ENCODE data around the gene RBM33. TPM values are rescaled to one million over a fixed set of nuclear protein-coding genes. Genes with fewer than 3 reads are reported as not detected.

RBM33 gene
- polyA plus RNA-seq, 3 donors = 15.0 to 27.7 (median 22.2) TPM

GRCh38 chr7:155684543-155684942, 40.1 kb downstream of the RBM33 start:
- Mint-ChIP-seq H3K27me3 (ENCODE audit: low read depth in 3 of 3) (no peaks in the 10 kb centered on the region), H3K4me3 (no peak overlapping the region), H3K9me3 (peaks cover 2 to 11% (median 5%) of the 10 kb centered on the region in 7 donors), H3K4me1 (peaks cover under 1% of the 10 kb centered on the region), H3K27ac (no peak overlapping the region), H3K36me3 (peaks cover 71 to 86% of the 10 kb centered on the region in 2 donors)
- intact Hi-C loops (cut with micrococcal nuclease) = no loop called here
- Histone ChIP-seq H3K9me3 (replicated peaks in 1 of 2; ENCODE audit: control insufficient read depth in 1 of 2, insufficient read depth in 1 of 2, low read length in 2 of 2) (no peaks in the 10 kb centered on the region), H3K4me2 (replicated peaks; ENCODE audit: extremely low read depth, low read length, poor library complexity, severe bottlenecking) (no peak overlapping the region), H3K36me3 (replicated peaks in 1 of 2; ENCODE audit: control insufficient read depth in 1 of 2, insufficient read depth in 2 of 2, low read length in 2 of 2) (peaks cover 53 to 67% of the 10 kb centered on the region in 2 donors), H4K20me1 (ENCODE audit: insufficient read depth, low read length) (peaks cover 71% of the 10 kb centered on the region), H3K4me3 (replicated peaks in 1 of 3; ENCODE audit: low read depth in 2 of 3, low read length in 3 of 3) (no peak overlapping the region), H3K27me3 (ENCODE audit: control insufficient read depth in 2 of 2, insufficient read depth in 2 of 2, low read length in 2 of 2) (no peaks in the 10 kb centered on the region), H3K79me2 (ENCODE audit: insufficient read depth, low read length) (peaks cover 69% of the 10 kb centered on the region), H3K9ac (ENCODE audit: insufficient read depth, low read length, poor library complexity, severe bottlenecking) (no peak overlapping the region), H2AFZ (ENCODE audit: insufficient read depth, low read depth, low read length, poor library complexity, severe bottlenecking) (no peak overlapping the region), H3K4me1 (ENCODE audit: control insufficient read depth in 1 of 2, insufficient read depth in 2 of 2, low read length in 2 of 2) (no peaks in the 10 kb centered on the region), H3K27ac (ENCODE audit: low read depth in 1 of 2, low read length in 2 of 2) (no peak overlapping the region)
- no CpG with 5 or more reads among the region's 5 CpGs for WGBS (ENCODE audit: insufficient coverage)
- no peak for DNase-seq
- no peak for TF ChIP-seq CTCF (IDR thresholded peaks at IDR 0.05)

- Mint-ChIP-seq H3K4me3 (no peak overlapping the region), H3K27me3 (ENCODE audit: low read depth in 3 of 3) (no peaks in the 10 kb centered on the region), H3K27ac (peak overlapping the region in 3 of 7 donors; percentile 25 to 69 (median 64)), H3K4me1 (peaks cover 2% of the 10 kb centered on the region), H3K9me3 (peaks cover 2 to 11% (median 5%) of the 10 kb centered on the region in 7 donors), H3K36me3 (peaks cover 72 to 90% of the 10 kb centered on the region in 2 donors)
- no peak overlapping the region for H3K27ac ChIP-seq (ENCODE audit: low read depth in 1 of 2, low read length in 2 of 2)
- H3K4me1 ChIP-seq (ENCODE audit: control insufficient read depth in 1 of 2, insufficient read depth in 2 of 2, low read length in 2 of 2) = no peaks in the 10 kb centered on the region
- no peaks in the 10 kb centered on the region for H3K9me3 ChIP-seq (replicated peaks in 1 of 2; ENCODE audit: control insufficient read depth in 1 of 2, insufficient read depth in 1 of 2, low read length in 2 of 2)
- H3K4me2 ChIP-seq (replicated peaks; ENCODE audit: extremely low read depth, low read length, poor library complexity, severe bottlenecking) = no peak overlapping the region
- H3K36me3 ChIP-seq (replicated peaks in 1 of 2; ENCODE audit: control insufficient read depth in 1 of 2, insufficient read depth in 2 of 2, low read length in 2 of 2) = peaks cover 49 to 60% of the 10 kb centered on the region in 2 donors
- no peak for TF ChIP-seq CTCF (IDR thresholded peaks at IDR 0.05)
- H2AFZ ChIP-seq (ENCODE audit: insufficient read depth, low read depth, low read length, poor library complexity, severe bottlenecking) = no peak overlapping the region
- H3K9ac ChIP-seq (ENCODE audit: insufficient read depth, low read length, poor library complexity, severe bottlenecking) = no peak overlapping the region
- peaks cover 74% of the 10 kb centered on the region for H3K79me2 ChIP-seq (ENCODE audit: insufficient read depth, low read length)
- peaks cover 69% of the 10 kb centered on the region for H4K20me1 ChIP-seq (ENCODE audit: insufficient read depth, low read length)
- H3K27me3 ChIP-seq (ENCODE audit: control insufficient read depth in 2 of 2, insufficient read depth in 2 of 2, low read length in 2 of 2) = no peaks in the 10 kb centered on the region
- 96% methylated on average over 8 of the region's 12 CpGs for WGBS (ENCODE audit: insufficient coverage)
- DNase-seq = no peak
- H3K4me3 ChIP-seq (replicated peaks in 1 of 3; ENCODE audit: low read depth in 2 of 3, low read length in 3 of 3) = no peak overlapping the region
- intact Hi-C loops (cut with micrococcal nuclease) = no loop called here
These were observed 40.8 kb downstream of the RBM33 start for GRCh38 chr7:155685070-155685790.
